ENCODE results near the gene GLI3.
"Not testable (repeated sequence)": the region's sequence is repeated elsewhere in the genome, so short reads cannot be mapped to it uniquely, and the experiment has no call there.

GLI3 gene

DNA sequence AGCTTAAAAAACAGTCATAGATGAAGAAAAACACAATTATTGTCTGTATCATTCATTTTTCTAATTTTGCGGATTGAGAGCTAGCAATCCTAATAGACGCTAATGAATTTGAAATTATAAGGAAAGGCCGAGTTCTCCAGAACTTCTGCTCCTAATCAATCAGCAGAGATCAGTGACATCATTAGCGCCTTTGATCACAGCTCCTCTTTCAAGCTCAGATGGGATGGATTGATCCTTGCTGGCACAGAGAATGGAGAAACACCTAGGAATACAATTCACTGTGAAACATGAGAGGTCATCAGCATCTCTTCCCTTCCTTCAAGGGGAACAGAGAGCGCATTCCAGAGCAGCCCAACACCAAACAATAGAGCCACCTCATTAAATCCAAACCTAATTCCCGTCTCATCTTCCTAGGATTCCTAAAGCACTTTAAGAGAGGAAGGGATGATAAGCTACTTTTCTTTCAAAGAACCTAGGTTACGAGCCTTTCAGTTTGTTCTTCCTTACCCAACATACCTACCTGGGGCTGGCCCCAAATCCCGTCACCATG lies 24.4 kb downstream of the GLI3 start:
- DNase-seq (ENCODE audit: low spot score): no peak

DNA sequence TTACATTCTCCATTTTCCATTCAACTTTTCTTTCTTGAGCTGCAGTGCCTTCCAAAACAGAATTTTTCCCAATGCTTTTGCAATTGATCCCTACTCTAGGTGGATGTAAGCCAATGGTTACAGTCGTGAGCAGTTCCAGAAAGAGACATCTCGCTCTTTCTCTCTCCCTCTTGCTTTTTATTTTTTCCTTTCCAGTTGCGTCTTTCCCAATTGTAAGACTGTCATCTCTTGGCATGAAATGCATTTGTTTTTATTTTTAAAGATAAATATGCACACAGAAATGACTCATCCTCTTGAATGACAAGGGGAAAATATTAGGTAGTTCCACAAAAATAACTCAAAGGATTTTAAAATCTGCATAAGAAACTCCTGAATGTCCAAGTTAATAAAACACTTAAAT lies 25.1 kb downstream of the GLI3 start:
- no peak for DNase-seq (ENCODE audit: low spot score)

DNA sequence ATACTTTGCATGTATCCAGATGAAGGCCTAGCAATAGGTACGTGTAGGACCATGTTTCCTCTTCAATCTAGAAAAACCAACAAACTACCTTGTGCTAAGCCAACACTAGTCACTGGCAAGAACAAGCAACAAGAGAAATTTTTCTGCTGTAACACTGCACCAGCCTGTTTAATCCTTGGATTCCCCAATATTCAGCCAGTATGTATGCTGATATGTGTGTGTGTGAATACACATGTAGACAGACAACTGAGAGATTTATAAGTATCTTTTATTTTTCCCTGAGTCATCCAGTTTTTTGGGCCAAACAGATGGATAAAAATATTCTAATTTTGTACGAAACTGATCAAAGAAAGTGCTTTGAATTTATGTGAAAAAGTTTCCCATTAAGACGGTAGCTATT lies 26.2 kb downstream of the GLI3 start:
- no peak for DNase-seq (ENCODE audit: low spot score)

DNA sequence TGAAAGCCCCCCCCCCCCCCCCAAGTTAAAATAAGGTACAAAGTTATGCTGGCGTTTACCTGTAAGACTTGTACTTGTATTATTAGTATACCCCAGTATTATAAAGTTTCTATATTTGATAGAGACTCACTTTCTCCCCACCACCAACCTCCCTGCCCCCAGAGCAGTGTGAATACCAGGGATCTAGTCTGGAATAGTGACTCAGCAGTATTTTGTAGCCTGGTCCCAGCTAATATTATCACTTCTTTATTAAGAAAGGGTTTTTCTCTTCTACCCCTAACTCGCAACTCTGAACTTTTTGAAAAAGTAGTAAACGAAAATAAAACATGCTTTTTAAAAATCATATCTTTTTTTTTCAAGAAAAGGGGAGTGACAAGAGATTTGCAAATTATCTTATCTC lies 26.7 kb downstream of the GLI3 start:
- DNase-seq (ENCODE audit: low spot score): no peak

DNA sequence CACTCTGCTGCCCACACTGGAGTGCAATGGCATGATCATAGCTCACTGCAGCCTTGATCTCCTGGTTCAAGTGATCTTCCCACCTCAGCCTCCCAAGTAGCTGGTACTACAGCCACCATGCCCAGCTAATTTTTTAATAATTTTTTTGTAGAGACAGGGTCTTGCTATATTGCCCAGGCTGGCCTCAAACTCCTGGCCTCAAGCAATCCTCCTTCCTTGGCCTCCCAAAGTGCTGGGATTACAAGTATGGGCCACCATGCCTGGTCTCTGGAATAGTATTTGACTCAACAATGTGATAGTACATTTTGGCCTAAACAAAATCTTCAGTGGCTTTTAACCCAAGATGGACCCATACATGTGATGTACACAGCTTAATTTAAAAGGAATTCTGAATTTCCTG lies 27.9 kb downstream of the GLI3 start:
- DNase-seq (ENCODE audit: low spot score): not testable (repeated sequence)

DNA sequence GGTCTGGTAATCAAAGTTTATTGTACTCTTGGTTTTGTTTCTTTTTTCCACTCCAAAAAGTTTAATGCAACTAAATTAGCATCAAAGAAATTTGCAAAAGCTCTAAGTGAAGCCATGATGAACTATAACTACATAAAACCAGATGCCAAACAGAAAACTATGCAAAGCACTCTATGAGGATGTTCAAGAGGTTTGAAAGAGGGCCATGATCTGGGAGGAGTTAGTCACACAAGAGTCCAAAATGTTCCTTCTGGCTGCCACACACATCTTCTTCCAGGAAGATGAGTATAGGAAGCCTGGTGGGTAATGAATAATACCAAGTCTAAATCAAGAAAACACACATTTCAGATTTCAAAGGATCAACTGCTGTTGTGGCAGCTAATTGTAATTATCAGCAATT lies 28.4 kb downstream of the GLI3 start:
- no peak for DNase-seq (ENCODE audit: low spot score)

DNA sequence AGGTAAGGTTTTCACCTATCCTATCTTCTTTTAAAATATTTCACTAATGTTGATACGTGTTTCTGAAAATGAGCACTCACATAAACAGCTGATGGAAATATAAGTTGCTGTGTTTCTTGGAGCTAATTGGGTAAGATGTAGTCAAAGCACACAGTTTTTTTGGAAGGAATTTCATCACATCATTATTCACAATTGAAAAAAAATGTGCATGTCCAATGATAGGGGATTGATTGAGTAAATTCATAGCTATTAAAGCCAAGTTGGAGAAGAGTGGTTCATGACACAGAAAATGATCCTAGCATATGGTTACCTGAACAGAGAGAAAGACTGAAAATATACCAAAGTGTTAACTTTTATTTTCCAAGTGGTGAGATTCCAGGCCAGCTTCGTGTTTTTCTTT lies 29.6 kb downstream of the GLI3 start:
- DNase-seq (ENCODE audit: low spot score): no peak

DNA sequence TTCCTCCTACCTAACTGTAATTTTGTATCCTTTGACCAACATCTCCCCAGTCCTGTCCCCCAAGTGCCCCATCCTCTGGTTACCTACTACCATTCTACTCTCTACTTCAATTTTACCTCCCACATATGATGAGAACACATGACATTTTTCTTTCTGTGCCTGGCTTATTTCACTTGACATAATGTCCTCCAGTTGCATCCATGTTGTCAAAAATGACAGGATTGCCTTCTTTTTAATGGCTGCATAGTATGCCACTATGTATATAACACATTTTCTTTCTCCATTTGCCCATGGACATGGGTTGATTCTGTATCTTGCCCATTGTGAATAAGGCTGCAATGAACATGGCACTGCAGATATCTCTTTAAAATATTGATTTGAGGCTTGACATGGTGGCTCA lies 33.7 kb downstream of the GLI3 start:
- DNase-seq (ENCODE audit: low spot score): no peak

DNA sequence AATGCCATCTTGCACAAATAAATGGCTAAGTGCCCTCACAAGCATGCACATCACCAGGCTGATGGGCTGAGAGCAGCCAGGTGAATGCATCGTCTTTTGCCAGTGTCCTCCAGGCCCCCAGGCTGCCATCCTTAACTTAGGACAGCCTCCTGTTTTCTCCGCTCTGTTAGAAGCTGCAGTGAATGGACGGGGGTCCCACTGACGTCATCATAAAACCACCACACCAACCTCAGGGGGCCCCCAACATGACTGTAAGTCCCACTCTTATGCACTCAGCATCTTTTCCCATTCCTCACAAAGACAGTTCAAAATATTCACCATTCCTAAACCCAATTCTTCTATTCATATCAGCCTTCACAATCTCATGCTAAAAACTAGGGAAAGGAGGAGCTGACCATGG lies 34.4 kb downstream of the GLI3 start:
- DNase-seq (ENCODE audit: low spot score): no peak

DNA sequence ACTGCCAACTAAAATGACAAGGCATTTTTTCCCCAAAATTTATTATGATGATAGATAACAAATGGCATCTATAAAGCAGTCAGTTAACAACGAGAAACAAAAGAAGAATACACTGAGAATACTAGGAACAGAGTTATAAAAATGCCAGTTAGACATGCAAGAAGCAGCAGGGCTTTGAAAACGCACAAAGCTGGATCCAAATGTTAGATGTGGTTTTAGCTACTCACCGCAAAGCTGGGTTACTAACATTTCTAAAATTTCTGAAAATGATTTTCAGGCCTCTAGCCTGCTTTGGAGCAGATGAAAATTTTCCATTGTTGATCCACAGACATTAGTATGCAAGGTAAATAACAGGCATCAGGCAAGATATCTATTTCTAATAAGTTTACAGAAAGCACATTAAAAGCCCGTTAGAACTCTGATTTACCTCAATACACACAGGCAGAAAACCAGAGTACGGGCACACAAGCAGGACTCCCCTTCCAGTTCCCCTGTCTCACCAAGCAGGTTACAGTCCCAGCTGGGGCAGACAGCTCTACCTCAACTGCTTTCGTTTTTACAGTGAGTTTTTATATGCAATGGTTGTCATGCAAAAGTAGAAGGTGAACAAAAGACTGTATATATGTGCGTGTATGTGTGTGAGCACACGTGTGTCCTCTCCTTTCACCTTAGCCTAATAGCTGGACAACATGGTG lies 37.9 kb downstream of the GLI3 start:
- no peak for DNase-seq (ENCODE audit: low spot score)

DNA sequence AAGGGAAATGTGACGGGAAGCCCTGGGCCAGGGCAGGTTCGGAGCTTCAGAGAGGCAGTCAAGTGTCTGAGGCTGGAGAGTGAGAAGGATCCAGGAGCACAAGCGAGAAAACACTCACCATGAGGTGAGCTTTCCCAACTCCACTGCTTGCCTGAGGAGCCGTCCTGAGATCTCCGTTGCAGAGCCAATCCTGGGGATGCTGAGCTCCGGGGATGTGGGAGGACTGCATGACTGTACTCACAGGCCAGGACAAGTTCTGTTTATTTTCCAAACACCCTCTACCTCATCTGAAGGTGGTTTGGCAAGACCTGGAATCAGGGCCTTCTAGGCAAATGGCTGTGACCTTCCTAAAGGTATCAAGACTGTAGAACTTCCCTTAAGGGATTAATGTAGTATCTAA lies 38.7 kb downstream of the GLI3 start:
- DNase-seq (ENCODE audit: low spot score): no peak

DNA sequence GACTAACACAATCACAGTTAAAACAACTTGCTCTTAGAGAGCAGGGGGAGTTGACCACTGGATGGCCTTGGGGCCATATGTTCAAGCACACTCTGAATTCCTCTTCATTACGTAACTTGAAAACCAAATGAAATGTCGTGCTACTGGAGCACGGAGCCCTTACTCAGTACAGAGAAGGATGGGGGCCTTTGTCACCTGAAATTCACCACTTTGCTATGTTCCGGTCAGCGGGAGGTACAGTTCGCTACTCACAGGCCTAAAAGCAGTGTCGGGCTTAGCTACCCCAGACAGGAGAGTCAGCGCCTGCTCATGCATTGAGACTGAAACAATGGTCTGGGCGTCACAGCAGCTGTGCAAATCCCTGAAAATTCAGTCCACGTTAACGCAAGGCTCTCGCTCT lies 39.6 kb downstream of the GLI3 start:
- no peak for DNase-seq (ENCODE audit: low spot score)

DNA sequence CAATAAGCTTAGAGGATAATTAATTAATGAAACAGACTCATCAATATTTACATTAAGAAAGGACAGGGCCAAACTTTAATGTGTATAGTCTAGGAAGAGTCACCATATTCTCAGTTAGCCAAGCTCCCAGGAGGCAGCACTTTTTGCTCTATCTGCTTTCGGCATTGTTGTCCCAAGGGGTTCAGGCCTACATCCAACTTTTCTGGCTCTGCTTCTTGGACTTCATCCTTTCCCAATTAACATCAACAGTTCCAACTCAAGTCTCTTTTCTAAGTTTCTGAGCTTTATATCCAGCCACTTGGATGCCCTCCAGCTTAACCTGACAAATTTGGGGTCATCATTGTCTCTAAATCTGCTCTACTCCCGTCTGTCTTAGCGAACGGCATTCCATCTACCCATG lies 42.8 kb downstream of the GLI3 start:
- peak; percentile 5 for DNase-seq (ENCODE audit: low spot score)

DNA sequence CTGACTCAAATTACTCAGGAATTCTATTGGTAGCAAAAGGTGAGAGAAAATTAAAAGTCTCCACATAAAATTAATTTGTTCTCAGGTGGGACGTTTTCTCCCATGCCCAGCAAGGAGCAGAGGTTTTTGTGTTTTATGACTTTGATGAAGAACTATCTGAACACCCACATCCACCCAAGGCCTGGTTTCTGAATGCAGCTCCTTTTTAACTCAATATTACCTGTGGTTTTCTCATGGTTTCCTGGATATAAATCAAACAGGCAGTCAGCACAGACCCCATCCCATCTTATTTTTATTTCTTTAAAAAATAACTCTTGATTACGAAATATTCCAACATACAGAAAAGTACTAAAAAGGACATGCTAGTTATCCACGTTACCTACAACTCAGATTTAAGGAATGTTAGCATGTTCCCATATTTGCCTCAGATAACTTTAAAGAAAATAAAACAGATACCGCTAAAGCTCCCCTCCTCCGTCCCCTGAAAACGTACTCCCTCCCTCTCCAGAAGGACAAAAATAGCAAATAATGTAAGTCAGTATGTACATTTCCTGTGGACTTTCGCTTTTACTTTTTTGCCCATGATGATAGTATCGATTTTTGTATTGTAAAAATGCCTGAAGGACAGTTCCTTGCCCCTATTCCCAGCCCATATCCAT lies 43.4 kb downstream of the GLI3 start:
- no peak for DNase-seq (ENCODE audit: low spot score)

DNA sequence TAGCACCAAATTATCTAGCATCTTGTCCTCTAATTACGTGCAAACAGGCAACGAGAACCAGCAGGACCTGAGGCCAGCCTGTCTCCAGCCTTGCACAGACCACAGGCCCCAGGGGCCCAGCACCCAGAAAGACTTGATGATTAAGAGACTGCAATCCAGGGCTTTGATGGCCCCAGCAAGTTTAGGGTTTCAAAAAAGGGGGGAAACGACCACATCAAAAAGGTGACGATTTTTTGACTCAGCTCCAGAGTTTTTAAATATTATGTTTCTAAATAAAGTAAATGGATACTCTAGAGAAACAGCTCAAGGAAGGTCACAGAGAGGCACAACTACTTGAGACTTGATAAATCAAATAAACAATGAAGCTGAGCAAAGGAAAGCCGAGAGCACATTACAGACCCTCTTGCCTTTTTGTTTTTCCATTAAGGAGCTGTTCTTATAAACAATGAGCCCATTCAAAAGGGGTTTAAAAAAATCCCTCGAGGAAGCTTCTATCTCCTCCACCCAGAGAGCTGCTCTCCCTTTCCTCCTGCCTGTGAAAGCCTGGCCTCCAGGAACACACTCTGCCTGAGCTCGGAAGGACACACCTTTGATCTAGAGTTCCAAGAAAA lies 44.1 kb downstream of the GLI3 start:
- no peak for DNase-seq (ENCODE audit: low spot score)

DNA sequence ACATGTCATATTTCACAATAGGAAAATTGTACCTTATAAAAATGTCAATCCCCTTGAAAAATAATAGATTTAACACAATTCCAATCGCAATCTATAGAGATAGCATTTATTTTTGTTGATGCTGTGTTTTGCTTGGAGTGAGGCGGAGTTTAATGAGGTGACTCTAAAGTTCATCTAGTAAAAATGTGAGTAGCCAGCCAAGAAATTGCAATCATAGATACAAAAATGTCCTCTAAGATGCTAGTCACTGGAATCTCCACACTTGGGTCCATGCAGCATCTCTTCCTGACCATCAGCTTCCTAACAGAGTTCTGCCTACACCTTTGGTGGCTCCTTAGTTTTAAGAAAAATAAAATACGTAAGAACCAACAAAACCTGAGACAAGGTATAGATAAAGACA lies 44.9 kb downstream of the GLI3 start:
- DNase-seq (ENCODE audit: low spot score): no peak

DNA sequence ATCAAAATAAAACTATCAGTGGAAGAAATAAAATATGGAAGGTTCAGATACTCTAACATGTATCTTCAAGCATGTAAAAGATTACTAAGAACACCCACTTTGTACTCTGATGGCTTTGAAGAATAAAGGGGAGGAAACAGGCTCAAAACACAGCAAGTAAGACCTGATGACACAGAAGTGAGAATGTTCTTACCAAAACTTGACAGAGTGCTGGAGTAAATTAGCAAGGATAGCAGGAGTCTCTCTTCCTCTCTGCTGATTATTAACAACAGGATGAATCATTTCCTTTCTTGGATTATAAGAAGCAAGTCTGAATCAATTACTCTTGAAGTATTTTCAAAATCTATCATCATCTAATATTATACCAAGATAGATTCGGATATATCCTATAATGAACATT lies 47.5 kb downstream of the GLI3 start:
- no peak for DNase-seq (ENCODE audit: low spot score)

DNA sequence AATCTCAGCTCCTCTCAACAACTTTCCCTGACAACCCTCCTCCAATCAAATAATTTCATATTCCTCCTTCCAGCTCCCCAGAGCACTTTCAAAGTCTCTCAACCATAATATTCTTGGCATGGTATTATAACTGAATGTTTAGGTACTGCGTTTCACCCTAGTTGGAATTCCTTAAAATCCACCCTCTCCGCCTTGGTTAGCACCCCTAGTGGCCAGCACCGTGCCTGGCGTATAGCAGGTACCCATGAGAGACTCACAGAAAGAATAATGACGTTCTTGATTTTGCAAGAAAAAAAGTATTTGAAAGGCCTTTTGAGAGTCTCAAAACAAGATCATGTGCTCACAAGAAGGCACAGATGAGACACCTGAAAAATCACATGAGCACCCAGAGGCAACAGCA lies 50.9 kb downstream of the GLI3 start:
- no peak for DNase-seq (ENCODE audit: low spot score)

DNA sequence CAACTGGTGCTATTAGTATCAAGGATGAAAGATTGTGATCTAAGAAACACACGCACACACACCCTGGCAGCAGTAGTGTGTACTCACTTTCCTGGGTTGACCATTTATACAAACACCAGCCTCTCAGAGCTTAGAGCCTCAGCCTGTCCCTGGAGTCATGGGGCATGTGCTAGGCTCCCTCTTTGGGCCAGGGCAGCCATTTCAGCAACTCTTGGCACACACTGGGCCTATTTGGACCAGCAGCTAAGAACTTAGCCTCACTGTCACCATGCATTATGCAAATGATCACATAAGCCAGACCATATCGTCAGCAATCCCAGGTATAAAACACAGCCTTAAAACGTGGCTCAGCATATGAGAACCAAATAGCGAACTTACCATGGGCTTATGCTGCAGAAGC lies 51.3 kb downstream of the GLI3 start:
- DNase-seq (ENCODE audit: low spot score): no peak

DNA sequence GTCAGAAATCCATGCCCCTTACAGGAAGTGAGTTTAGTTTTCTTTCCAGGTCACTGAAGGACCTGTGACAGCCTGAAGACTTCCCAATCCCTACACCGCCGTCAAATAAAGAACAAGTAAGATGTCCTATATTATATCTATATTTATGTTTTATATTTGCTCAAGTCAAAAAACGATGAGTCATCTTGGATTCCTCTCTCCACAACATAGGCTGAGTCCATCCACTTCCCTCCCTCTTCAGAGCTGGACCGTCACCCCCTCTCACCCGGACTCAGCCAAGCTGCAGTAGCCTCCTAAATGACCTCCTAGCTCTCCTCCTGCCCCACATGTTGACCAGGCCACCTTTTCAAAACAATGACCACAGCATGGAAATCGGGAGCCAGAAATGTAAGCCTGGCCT lies 53.5 kb downstream of the GLI3 start:
- no peak for DNase-seq (ENCODE audit: low spot score)

DNA sequence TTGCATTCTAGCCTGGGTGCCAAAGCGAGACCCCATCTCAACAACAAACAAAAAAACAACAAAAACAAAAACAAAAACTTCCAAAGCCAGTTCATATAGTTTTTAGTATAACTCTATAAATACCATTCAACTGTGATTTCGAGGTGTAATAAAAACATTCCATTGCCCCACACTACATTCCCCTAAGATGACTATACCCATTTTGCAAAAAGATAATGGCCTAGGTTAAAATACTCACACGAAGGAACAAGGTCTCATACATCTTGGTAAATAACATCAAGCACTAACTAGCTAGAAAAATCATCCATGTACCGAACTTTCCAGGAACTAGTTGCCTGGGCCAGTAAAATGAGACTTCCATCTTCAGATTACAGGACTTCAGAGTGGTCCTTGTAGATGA lies 55.4 kb downstream of the GLI3 start:
- DNase-seq (ENCODE audit: low spot score): no peak

DNA sequence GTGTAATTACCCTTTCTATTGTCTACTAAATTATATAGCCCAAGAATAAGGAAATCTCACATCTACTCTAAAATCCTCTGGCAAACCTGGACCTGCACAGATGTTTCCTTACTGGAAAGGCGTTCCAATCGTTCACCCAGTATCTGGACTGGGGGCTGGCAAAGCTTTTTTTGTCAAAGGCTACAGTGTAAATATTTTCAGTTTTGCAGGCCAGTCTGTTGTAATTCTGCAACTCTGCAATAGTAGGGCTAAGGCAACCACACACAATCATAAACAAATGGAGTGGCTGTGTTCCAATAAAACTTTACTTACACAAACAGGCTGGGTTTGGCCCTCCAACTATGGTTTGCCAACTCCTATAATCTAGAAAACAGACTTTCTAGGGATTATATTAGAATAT lies 56.2 kb downstream of the GLI3 start:
- no peak for DNase-seq (ENCODE audit: low spot score)

DNA sequence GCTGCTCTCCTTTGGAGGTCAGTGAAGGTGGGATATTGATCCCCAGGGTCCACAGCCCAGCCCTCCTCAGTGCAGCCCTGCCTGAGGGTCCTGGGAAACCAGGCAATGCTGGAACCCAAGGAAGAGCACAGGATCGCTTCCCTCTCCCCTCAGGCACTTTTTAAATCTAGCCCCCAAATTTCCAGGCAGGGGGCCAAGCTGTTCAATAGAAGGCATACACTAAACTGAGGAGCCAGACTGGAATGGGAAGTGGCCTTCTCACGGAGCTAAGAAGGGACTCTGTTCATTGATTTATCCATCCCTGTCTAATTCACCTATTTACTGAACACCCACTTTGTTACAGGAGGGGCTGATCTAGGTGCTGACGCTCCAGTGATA lies 60.3 kb downstream of the GLI3 start:
- no peak for DNase-seq (ENCODE audit: low spot score)

Data from pons (tissue), 1 donor.